ENCODE results near the gene ESD.

DNA sequence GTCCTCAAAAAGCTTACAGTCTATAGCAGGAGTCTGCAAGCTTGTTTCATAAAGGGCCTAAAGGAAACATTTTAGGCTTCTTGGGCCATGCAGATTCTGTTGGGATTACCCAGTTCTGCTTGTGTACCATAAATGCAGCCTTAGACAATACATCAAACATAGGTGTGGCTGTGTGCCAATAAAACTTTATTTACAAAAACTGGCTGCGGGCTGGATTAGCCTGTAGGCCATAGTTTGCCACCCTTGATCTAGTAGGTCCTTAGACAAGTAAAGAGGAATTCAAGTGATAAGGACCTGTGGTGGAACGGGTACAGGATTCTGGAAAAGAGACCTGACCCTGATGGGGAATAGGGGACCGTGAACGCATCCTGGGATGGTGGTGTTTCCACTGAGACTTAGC, 51.9 kb downstream of the ESD start:
- TF ChIP-seq EZH2 (IDR thresholded peaks at IDR 0.05; ENCODE audit: borderline replicate concordance, low read depth, low read length, severe bottlenecking) = no peak
- TF ChIP-seq, protein P1, sequence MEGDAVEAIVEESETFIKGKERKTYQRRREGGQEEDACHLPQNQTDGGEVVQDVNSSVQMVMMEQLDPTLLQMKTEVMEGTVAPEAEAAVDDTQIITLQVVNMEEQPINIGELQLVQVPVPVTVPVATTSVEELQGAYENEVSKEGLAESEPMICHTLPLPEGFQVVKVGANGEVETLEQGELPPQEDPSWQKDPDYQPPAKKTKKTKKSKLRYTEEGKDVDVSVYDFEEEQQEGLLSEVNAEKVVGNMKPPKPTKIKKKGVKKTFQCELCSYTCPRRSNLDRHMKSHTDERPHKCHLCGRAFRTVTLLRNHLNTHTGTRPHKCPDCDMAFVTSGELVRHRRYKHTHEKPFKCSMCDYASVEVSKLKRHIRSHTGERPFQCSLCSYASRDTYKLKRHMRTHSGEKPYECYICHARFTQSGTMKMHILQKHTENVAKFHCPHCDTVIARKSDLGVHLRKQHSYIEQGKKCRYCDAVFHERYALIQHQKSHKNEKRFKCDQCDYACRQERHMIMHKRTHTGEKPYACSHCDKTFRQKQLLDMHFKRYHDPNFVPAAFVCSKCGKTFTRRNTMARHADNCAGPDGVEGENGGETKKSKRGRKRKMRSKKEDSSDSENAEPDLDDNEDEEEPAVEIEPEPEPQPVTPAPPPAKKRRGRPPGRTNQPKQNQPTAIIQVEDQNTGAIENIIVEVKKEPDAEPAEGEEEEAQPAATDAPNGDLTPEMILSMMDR (IDR thresholded peaks at IDR 0.05; ENCODE audit: borderline replicate concordance, extremely low read depth, low read length, poor library complexity, severe bottlenecking) = no peak
